ENCODE data around the gene SPTBN5.

DNA sequence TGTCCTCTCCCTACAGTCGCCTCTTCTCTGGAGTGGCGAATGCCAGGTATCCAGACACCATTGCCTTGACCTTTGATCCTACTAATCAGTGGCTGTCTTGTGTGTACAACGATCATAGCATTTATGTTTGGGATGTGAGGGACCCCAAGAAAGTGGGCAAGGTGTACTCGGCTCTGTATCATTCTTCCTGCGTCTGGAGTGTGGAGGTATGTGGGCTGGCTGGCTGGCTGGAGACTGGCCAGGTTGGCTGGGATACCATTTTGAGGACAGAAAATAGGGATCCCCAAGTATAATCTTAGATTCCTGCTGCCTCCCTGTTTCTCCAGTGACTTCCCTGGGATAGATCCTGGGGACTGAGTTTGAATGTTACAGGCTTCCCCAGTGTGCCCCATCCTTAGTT lies 79.3 kb downstream of the SPTBN5 start:
- TF ChIP-seq, protein P1, sequence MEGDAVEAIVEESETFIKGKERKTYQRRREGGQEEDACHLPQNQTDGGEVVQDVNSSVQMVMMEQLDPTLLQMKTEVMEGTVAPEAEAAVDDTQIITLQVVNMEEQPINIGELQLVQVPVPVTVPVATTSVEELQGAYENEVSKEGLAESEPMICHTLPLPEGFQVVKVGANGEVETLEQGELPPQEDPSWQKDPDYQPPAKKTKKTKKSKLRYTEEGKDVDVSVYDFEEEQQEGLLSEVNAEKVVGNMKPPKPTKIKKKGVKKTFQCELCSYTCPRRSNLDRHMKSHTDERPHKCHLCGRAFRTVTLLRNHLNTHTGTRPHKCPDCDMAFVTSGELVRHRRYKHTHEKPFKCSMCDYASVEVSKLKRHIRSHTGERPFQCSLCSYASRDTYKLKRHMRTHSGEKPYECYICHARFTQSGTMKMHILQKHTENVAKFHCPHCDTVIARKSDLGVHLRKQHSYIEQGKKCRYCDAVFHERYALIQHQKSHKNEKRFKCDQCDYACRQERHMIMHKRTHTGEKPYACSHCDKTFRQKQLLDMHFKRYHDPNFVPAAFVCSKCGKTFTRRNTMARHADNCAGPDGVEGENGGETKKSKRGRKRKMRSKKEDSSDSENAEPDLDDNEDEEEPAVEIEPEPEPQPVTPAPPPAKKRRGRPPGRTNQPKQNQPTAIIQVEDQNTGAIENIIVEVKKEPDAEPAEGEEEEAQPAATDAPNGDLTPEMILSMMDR (IDR thresholded peaks at IDR 0.05): no peak
- TF ChIP-seq POLR2A (IDR thresholded peaks at IDR 0.05): no peak
